Hematopoietic multipotent progenitor cell (in vitro differentiated cells): Measurements from ENCODE around the gene NDUFS3. TPM values are rescaled to one million over a fixed set of nuclear protein-coding genes. Genes with fewer than 3 reads are reported as not detected.
A peak's percentile ranks its signal among the peaks of the same experiment; 100 is the strongest.
"Not testable (repeated sequence)": the region's sequence is repeated elsewhere in the genome, so short reads cannot be mapped to it uniquely, and the experiment has no call there.

ENCODE experiments used
- DNase-seq, 3 donors: peaks; one replicate each; pipeline ENCODE4 v3.0.0-alpha.2; 2011 to 2015; ENCODE audit warnings: low read depth in 2 of 3, low spot score in 2 of 3
- total RNA-seq: library from RNA; depleted of rRNA; stranded (reverse); fragments of >200 nt; gene quantifications from one replicate; pipeline ENCODE4 v1.2.3, GENCODE V29; 2012

Gene NDUFS3
- total RNA-seq: 97.8 TPM

DNA sequence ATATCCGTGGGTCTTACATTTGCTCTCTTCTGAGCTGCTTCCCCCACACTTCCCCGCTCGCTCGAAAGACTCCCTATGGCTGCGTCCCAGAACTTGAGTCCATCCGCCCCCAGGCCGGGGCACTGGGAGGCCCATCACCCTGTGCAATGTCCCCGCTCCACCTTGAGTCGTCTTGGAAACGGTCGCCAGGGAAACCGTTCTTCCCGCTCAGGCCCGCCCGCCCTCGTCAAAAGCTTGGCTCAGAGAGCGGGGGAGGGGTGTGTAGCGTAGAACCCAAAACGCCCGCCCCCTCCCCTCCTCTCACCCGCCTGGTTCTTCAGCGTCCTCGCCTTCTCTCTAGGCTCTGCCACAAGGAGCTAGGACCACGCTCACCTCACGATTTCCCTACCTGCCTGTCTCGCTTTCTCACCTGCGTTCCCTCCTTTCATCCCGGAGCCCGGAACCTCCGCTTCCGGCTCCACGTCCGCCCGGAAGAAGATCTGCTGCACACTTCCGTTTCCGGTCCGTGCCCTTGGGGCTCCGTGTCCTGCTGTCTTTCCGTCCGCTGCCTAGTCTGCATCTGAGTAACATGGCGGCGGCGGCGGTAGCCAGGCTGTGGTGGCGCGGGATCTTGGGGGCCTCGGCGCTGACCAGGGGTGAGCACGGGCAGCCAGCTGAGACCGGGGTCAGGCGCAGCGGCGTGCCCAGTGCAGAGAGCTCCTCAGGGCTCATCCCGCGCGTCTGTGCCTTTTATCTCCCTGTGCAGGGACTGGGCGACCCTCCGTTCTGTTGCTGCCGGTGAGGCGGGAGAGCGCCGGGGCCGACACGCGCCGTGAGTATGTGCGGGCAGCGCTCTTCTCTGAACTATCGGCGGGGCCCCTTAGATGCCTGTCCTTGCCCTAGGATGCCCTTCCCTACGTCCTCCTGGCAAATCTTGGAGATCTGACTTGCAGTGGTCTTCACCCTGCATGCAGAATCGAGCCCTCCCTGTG lies at the start of gene NDUFS3, which contains the start of gene KBTBD4:
NDUFS3 (plus strand) TSS at position 551 of the 971 bp plus-strand sequence; CDS start at position 569, 18 bp downstream.
KBTBD4 (minus strand) TSS at position 447 of the 971 bp plus-strand sequence; CDS start at position 428, 19 bp downstream.
- DNase-seq: peak; percentile 89 to 93 (median 89)

DNA sequence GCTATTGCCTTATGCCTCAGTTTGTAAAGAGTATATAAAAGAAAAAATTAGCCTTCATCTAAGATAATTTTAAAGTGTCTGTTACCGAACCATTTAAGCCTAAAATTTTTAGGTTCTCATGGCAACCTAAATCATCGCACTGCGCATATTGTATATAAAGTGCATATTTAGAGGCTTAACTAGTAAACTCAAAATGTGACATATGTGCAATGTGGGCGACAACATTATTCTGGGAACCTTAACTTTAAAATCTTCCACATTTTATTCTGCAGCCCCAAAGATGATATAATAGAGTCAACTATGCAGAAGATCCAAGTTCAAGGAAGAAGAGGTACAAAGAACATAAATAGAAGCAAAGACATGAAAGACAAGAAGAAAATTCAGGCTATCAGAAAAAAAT lies 48.9 kb upstream of the NDUFS3 start:
- DNase-seq: no peak

DNA sequence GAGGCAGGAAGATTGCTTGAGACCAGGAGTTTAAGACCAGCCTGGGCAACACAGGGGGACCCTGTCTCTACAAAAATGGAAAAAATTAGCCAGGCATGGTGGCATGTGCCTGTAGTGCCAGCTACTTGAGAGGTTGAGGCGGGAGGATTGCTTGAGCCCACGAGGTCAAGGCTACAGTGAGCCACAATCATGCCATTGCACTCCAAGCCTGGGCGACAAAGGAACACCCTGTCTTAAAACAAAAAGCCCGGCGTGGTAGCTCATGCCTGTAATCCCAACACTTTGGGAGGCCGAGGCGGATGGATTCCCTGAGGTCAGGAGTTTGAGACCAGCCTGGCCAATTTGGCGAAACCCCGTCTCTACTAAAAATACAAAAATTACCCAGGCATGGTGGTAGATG lies 48.2 kb upstream of the NDUFS3 start:
- not testable (repeated sequence) for DNase-seq

DNA sequence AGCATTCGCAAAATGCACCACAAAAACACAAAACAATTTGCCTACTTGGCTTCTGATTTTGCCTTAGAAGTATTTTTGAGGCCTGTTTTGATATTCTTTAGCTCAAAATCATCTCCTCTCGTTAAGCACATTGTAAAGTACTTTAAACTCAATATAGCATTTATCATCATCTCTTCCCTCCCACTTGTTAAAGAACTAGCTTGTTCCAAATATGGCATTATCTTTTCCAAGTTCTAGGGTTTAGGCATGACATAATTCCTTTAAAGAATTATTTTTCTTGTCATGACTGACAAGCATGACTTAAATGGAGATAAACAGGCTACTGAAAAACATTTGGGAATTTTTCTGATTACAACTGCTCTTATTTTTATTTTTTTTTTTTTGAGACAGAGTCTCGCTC lies 47.2 kb upstream of the NDUFS3 start:
- no peak for DNase-seq

DNA sequence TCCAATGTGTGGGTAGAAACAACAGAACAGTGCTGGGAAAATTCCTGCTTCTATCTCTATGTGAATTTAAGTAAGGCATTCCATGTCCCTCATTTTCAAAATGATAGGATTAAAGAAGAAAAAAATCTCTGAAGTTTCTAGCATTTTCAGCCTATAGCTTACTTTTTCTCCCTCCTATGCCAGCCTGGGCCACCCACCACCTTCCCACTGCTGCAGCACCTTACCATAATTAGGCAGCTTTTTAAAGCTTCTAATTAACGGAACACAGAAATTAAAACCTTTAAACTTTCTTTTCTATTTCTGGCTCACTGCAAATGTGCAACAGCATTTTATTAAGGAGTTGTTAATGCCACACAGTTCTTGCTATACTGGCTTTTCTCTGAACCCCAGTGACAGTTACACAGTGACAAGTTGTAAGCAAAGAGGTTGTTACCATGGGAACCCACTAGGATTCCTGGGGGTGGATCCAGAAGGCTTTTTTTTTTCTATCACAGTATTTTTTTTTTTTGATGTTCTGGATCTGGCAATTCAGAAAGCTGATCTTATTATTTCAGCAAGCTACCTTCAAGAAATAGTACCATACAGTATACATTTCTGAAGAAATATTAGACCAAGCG lies 46.2 kb upstream of the NDUFS3 start:
- peak in 2 of 3 donors; percentile 39 to 51 for DNase-seq

DNA sequence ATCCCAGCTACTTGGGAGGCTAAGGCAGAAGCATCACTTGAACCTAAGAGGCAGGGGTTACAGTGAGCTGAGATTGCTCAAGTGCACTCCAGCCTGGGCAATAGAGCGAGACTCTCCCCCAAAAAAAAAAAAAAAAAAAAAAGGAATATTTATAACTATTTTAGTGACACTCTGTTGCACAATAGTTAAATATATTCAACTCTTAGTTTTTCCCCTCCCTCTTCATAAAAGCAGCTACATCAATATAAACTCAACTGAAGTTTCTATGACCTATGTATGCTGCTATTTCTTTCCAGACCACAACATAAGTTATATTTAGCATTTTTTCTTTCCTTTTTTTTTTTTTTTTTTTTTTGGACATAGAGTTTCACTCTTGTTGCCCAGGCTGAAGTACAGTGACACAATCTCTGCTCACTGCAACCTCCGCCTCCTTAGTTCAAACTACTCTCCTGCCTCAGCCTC lies 45.2 kb upstream of the NDUFS3 start:
- no peak for DNase-seq

DNA sequence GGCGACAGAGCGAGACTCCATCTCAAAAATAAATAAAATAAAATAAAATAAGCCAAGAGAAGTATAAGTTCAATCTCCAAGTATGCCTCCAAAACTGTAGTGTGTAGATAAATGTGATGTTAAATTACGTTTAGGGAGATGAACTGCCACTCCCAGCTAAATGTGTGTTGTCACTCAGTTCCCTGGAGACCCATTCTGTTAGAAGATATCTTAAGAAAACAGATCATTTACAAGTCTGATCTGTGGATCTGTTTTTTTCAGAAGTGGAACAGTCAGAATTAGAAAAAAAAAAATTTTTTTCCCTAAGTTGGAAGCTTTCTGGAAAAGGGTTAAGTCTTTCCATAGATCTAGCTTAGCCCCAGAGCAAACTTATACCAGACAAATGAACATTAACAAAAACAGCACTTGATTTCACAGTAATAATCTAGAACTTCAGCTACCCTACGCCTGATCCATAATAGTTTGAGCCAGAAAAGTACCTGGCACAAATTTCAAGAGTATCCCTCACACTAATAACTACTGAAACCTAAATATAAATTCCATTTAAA lies 44.1 kb upstream of the NDUFS3 start:
- no peak for DNase-seq

DNA sequence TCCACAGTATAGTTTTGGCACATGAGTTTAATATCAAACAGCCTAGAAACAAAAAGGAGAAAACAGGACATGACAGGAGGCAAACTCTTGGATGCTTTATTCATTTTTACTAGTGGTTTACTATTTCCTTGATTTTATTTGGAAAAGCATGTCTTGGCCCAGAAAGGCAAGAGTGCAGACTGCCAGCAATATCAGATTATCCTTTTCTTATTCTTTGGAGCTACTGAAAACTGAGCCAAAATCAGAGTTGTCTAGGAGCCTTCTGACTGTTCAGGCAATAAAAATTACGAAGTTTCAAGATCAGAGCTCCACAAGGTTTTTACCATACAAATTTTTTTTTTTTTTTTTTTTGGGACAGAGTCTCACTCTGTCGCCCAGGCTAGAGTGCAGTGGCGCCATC lies 42.0 kb upstream of the NDUFS3 start:
- no peak for DNase-seq

DNA sequence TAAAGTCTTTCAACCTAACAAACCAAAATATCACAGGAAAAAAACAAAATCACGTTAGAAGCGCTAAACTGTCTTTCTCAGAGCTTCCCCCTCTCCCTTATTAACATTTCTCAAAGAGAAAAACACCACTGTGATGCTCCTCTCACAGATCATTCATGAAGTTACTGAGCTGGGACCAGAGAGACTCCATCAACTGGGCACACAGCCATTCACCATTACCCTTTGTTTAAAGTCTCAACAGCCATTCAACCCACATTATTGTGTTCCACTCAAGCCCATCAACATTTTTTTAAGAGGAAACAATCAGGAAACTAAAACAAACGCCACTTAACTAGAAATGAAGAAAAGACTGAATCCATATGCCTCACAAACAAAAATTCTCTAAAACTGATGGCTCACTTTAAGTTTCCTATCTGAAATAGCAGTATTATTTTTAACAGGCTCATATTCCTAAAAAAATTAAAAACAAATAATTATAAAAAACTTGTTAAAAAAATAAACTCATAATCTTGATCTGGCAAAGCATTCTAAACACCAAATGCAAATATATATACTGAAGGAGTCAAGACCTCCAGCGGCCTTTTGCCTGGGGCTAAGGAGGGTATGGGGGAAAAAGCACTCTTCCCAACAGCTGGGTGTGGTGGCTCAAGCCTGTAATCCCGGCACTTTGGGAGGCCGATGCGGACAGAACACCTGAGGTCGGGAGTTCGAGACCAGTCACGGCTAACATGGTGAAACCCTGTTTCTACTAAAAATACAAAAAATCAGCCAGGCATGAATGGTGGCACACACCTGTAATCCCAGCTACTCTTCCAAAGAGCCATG lies 39.9 kb upstream of the NDUFS3 start:
- DNase-seq: no peak

DNA sequence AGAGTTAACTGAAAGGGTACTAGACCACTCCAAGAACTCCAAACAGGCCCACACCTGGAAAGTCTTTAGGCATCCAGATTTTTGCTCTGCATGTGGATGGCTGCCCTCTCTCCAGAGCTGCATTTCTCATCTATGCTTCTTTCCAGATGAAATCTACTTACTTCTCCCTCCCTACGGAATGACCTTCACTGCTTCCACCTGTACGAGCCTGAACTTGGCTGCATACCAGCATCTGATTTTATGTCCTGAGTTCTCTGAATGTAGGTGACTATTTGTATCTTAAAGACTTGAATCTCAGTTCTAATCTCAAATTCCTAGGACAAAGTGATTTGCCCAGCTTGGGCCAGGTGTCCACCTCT lies 39.2 kb upstream of the NDUFS3 start:
- no peak for DNase-seq

DNA sequence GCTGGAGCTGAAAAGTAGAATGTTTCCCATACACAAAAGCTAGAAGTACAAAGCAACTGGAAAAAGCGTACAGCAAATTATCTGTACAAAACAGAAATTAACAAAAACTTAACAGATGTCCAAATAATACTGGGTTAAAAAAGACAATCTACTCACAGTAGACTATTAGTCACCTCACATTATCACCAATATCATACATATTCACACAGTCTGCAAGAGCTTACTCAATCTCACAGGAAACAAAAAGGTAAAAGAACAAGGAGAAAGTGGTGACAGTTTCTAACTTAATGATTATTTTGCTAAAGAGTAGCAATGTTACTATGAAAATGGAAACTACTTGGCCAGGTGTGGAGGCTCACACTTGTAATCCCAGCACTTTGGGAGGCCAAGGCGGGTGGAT lies 37.8 kb upstream of the NDUFS3 start:
- DNase-seq: no peak

DNA sequence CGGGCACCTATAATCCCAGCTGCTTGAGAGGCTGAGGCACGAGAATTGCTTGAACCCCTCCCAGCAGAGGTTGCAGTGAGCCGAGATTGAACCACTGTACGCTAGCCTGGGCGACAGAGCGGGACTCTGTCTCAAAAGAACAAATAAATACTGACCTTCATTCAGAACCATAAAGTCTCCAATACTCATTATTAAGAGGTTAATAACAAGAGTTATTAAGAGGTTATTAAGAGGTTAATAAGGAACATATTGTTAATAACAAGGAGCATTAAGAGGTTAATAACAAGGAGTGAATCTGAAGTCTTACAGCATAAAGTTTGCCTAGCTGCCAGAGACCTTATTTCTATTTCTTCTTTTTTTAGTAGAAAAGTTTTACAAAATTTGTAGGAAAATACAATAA lies 33.6 kb upstream of the NDUFS3 start:
- no peak for DNase-seq

DNA sequence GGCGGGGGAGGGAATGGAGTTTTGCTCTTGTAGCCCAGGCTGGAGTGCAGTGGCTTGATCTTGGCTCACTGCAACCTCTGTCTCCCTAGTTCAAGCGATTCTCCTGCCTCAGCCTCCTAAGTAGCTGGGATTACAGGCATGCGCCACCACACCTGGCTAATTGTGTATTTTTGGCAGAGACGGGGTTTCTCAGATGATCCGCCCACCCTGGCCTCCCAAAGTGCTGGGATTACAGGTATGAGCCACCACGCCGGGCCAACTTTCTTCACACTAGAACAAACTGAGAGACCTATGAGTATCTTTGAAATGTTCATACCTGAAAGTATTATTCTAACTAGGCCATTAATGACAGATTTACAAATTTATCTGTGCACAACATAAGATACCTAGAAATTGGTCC lies 32.6 kb upstream of the NDUFS3 start:
- DNase-seq: not testable (repeated sequence)

DNA sequence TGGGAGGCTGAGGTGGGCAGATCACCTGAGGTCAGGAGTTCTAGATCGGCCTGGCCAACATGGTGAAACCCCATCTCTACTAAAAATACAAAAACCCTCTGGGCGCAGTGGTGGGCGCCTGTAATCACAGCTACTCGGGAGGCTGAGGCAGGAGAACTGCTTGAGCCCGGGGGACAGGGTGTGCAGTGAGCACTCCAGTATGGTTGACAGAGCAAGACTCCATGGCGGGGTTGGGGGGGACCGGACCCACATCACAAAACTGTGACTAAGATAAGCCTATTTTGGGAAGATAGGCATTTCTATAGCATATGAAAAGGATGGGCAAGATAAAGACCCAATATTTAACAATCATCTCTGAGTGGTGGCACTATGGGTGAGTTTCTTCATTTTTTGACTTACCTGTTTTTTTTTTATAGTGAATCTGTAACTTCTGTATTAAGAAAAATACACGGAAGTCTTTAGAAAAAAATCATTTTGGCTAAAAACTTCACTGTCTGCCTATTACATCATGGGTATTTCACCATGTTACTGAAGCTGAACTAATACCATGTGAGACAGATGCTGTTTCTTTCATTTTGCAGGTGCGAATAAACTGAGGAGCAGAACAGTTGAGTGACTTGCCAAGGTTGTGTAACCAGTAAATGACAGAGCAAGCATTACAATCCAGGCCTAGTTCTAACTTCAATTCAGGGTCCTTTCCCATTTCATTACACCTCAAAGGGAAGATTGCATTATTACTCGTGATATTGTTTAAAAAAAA lies 28.4 kb upstream of the NDUFS3 start:
- DNase-seq: no peak

DNA sequence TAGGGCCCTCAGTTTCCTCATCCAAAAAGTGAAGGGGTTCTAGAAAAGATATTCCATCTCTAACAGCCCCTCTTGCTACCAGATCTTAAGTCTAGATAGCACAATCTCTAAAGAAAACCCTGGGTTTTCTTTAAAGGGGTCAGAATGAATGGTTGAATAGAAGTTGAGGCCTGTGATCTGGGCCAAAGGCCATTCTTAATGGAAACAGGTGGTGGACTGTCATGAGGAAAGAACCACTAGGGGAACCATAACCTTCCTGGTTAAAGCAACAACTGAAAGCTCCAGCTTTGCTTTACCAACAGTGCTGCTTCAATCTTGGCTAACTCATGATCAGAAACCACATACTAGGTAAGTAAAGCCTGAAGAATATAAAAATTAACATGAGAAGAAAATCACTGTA lies 27.8 kb upstream of the NDUFS3 start:
- DNase-seq: peak in 1 of 3 donors; percentile 40

DNA sequence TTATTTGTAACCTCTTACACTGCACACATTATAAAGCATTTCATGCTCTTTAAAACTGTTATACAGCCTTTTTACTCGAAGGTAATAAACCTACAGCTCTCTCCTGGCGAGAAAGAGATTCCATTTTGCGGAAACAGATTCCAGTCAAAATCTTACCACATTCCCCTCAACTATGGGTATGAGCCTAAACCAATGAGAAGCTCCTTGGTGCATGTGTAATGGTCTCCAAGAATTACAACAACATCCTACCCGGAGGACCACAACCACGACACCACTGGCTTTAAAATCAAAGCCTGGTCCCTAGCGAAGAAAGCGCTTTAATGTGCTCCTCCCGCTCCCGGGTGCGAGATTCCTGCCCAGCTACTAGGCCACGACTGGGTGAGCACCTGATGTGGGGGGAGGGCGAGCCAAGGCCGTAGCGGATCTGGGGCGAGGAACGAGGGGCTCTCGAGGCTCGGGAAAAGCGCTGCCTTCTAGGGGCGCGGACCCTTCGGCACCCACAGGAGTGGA lies 26.8 kb upstream of the NDUFS3 start:
- DNase-seq: peak in 1 of 3 donors; percentile 40

DNA sequence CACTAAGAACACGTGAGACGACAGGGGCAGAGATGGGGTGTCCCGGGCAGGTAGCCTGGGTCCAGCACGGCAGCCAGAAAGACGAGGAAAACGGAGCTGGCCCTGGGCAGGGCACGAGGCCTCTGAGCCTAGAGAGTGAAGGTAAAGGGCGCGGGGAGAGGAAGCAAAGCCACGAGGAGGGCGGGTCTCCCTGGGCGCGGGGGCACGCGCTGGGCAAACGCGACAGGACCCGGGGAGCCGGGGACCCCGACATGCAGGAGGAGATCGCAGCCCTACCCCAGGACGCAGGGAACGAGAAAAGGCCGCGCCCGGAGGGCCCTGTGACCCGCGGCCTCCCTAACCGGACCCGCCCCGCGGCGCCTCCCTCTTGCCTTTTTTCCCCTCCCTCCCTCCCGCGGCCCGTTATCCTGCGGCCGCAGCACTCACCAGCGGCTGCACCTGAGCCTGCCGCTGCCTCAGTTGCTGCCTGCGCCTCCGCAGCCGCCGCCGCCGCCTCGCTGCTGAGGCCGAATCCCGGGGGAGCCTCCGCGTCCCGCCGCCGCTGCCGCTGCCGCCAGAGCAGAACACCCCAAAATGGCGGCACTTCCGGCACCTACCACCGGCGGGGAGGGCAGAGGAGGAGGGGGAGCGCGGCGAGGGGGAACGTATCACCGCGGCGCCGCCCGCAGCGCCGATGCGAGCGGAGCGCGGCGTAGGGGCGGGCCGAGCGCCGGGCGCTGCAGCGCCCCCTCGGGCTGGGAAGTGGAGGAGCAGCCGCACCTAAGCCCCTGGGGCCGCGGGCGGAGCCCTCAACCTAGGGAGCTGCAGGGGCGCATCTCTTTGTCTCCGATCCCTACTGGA lies 26.1 kb upstream of the NDUFS3 start, which contains the start of gene CELF1:
CELF1 (minus strand) TSS at position 567 of the 840 bp plus-strand sequence. CDS start 53,609 bp downstream, outside the sequence.
- peak; percentile 83 to 95 (median 91) for DNase-seq

DNA sequence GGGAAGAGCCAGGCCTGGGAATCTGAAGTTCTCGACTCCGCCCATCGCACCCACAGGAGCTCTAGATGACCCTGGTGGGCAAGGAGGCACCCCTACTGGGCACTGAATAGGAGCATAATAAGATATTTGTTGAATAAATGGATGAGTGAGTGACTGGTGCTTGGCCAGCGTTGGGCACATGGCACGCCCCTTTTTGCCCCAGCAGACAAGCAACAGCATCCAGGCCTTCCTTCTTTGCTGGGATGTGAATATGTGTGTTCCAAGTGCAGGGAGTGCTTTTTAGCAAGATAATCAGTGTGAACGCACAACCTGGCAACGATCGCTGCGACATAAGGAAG lies 25.5 kb upstream of the NDUFS3 start:
- DNase-seq: no peak

DNA sequence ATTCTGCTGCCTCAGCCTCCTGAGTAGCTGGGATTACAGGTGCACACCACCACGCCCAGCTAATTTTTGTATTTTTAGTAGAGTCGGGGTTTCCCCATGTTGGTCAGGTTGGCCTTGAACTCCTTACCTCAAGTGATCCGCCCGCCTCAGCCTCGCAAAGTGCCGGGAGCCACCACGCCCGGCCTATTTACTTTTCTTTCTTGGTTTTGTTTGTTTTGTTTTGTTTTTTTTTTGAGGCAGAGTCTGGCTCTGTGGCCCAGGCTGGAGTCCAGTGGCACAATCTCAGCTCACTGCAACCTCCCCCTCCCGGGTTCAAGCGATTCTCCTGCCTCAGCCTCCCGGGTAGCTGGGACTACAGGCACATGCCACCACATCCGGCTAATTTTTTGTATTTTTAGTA lies 21.9 kb upstream of the NDUFS3 start:
- DNase-seq: not testable (repeated sequence)
